HEK293 (cell line): ENCODE results near the gene ZNF10.

ENCODE experiments used
- CTCF ChIA-PET: fragments of 350-600 bp; formaldehyde crosslinking; extraction: SDS; loops from one replicate; lab custom pipeline; 2021; ENCODE audit warnings: antibody characterized with exemption; lab: Yijun Ruan, JAX
- POLR2A ChIA-PET: fragments of 300-600 bp; formaldehyde crosslinking; extraction: SDS; loops from one replicate; lab custom pipeline; 2020; ENCODE audit warnings: antibody characterized with exemption, inconsistent platforms; lab: Yijun Ruan, JAX
- H3K27ac ChIP-seq: fragments of 200-500 bp; sonication (Bioruptor generic); 2 replicates; pipeline ENCODE4 v1.5.1; 2014; ENCODE audit warnings: low read depth, low read length, control low read depth, inconsistent platforms; ENCODE audit errors: extremely low read depth
- H3K36me3 ChIP-seq, 2 experiments: fragments of 200-500 bp in 1 of 2; sonication (Bioruptor generic) in 1 of 2; 1 replicate in 1 of 2; 2 replicates in 1 of 2; pipeline ENCODE4 v1.5.1; 2014 to 2017; ENCODE audit warnings: inconsistent platforms in 2 of 2, low read length in 2 of 2; ENCODE audit not compliant: control insufficient read depth in 2 of 2, insufficient read depth in 1 of 2
- H3K4me1 ChIP-seq: fragments of 200-500 bp; sonication (Bioruptor generic); 2 replicates; pipeline ENCODE4 v1.5.1; 2014; ENCODE audit warnings: mild to moderate bottlenecking, low read length, inconsistent platforms; ENCODE audit not compliant: control insufficient read depth, insufficient read depth
- H3K4me3 ChIP-seq: 2 replicates; pipeline ENCODE4 v1.5.1; 2011; ENCODE audit warnings: low read depth, mild to moderate bottlenecking, control low read depth, low read length, moderate library complexity
- H3K9me3 ChIP-seq: fragments of 200-500 bp; sonication (Bioruptor generic); 2 replicates; pipeline ENCODE4 v1.5.1; 2014; ENCODE audit warnings: low read depth, low read length, inconsistent platforms; ENCODE audit not compliant: control insufficient read depth, insufficient read depth
- KLF10 ChIP-seq: fragments of 450-650 bp; IDR thresholded peaks from 2 replicates; pipeline ENCODE4 v1.5.1; 2018; ENCODE audit warnings: missing biosample characterization, mild to moderate bottlenecking, missing genetic modification characterization
- KLF16 ChIP-seq: fragments of 450-650 bp; formaldehyde crosslinking; IDR thresholded peaks from 2 replicates; pipeline ENCODE4 v1.5.1; 2017; ENCODE audit warnings: missing biosample characterization, missing genetic modification characterization
- OVOL3 ChIP-seq: fragments of 450-650 bp; formaldehyde crosslinking; IDR thresholded peaks from 2 replicates; pipeline ENCODE4 v1.5.1; 2016; ENCODE audit warnings: missing biosample characterization, missing genetic modification characterization
- PRDM4 ChIP-seq: fragments of 450-650 bp; formaldehyde crosslinking; IDR thresholded peaks from 2 replicates; pipeline ENCODE4 v1.5.1; 2017; ENCODE audit warnings: missing biosample characterization, missing genetic modification characterization
- RBAK ChIP-seq: fragments of 450-650 bp; formaldehyde crosslinking; IDR thresholded peaks from 2 replicates; pipeline ENCODE4 v1.5.1; 2016; ENCODE audit warnings: missing biosample characterization, missing genetic modification characterization
- SCRT1 ChIP-seq: fragments of 450-650 bp; formaldehyde crosslinking; IDR thresholded peaks from 2 replicates; pipeline ENCODE4 v1.5.1; 2016; ENCODE audit warnings: missing biosample characterization, missing genetic modification characterization, borderline replicate concordance
- SETDB1 ChIP-seq: IDR thresholded peaks from one replicate; pipeline ENCODE4 v1.6.1; 2017; ENCODE audit warnings: mild to moderate bottlenecking, low read length, moderate library complexity, mixed read lengths; ENCODE audit not compliant: insufficient read length
- TRIM28 ChIP-seq: IDR thresholded peaks from 2 replicates; pipeline ENCODE4 v1.6.1; 2011; ENCODE audit warnings: low read length, control low read depth, borderline replicate concordance
- ZFP37 ChIP-seq: fragments of 450-650 bp; formaldehyde crosslinking; IDR thresholded peaks from 2 replicates; pipeline ENCODE4 v1.5.1; 2016; ENCODE audit warnings: missing biosample characterization, missing genetic modification characterization
- ZIC2 ChIP-seq: fragments of 450-650 bp; formaldehyde crosslinking; IDR thresholded peaks from 2 replicates; pipeline ENCODE4 v1.5.1; 2016; ENCODE audit warnings: missing biosample characterization, missing genetic modification characterization
- ZNF10 ChIP-seq: fragments of 450-650 bp; formaldehyde crosslinking; IDR thresholded peaks from 2 replicates; pipeline ENCODE4 v1.5.1; 2017; ENCODE audit warnings: missing biosample characterization, missing genetic modification characterization
- ZNF138 ChIP-seq: fragments of 450-650 bp; formaldehyde crosslinking; IDR thresholded peaks from 2 replicates; pipeline ENCODE4 v1.5.1; 2016; ENCODE audit warnings: missing biosample characterization, missing genetic modification characterization, borderline replicate concordance
- ZNF184 ChIP-seq: fragments of 450-650 bp; IDR thresholded peaks from 2 replicates; pipeline ENCODE4 v1.5.1; 2018; ENCODE audit warnings: missing biosample characterization, mild to moderate bottlenecking, missing genetic modification characterization
- ZNF2 ChIP-seq: fragments of 450-650 bp; formaldehyde crosslinking; IDR thresholded peaks from 2 replicates; pipeline ENCODE4 v1.5.1; 2016; ENCODE audit warnings: missing biosample characterization, missing genetic modification characterization
- ZNF248 ChIP-seq: fragments of 450-650 bp; formaldehyde crosslinking; IDR thresholded peaks from 2 replicates; pipeline ENCODE4 v1.5.1; 2017; ENCODE audit warnings: missing biosample characterization, missing genetic modification characterization
- ZNF274 ChIP-seq, 2 experiments: fragments of 200-500 bp in 1 of 2; fragments of 450-650 bp in 1 of 2; sonication (Bioruptor generic) in 1 of 2; formaldehyde crosslinking in 1 of 2; IDR thresholded peaks; 2 replicates each; pipeline versions ENCODE4 v1.5.1 to v1.6.1; 2014 to 2016; ENCODE audit warnings: borderline replicate concordance in 1 of 2, inconsistent platforms in 1 of 2, low read length in 1 of 2, missing biosample characterization in 1 of 2, missing genetic modification characterization in 1 of 2
- ZNF280D ChIP-seq: fragments of 450-650 bp; formaldehyde crosslinking; IDR thresholded peaks from 2 replicates; pipeline ENCODE4 v1.5.1; 2016; ENCODE audit warnings: missing biosample characterization, missing genetic modification characterization
- ZNF354C ChIP-seq: fragments of 450-650 bp; formaldehyde crosslinking; IDR thresholded peaks from 2 replicates; pipeline ENCODE4 v1.5.1; 2016; ENCODE audit warnings: missing biosample characterization, missing genetic modification characterization, low read depth, borderline replicate concordance
- ZNF404 ChIP-seq: fragments of 450-650 bp; formaldehyde crosslinking; IDR thresholded peaks from 2 replicates; pipeline ENCODE4 v1.5.1; 2017; ENCODE audit warnings: missing biosample characterization, missing genetic modification characterization
- ZNF521 ChIP-seq: fragments of 450-650 bp; formaldehyde crosslinking; IDR thresholded peaks from 2 replicates; pipeline ENCODE4 v1.5.1; 2017; ENCODE audit warnings: missing biosample characterization, mild to moderate bottlenecking, missing genetic modification characterization
- ZNF529 ChIP-seq: fragments of 450-650 bp; formaldehyde crosslinking; IDR thresholded peaks from 2 replicates; pipeline ENCODE4 v1.5.1; 2017; ENCODE audit warnings: missing genetic modification characterization, missing biosample characterization; ENCODE audit not compliant: insufficient replicate concordance
- ZNF549 ChIP-seq: fragments of 450-650 bp; IDR thresholded peaks from 2 replicates; pipeline ENCODE4 v1.5.1; 2018; ENCODE audit warnings: missing biosample characterization, missing genetic modification characterization, mild to moderate bottlenecking, inconsistent platforms, moderate library complexity
- ZNF626 ChIP-seq: fragments of 450-650 bp; sonication (Bioruptor Pico); formaldehyde crosslinking; IDR thresholded peaks from 2 replicates; pipeline ENCODE4 v1.5.1; 2018; ENCODE audit warnings: missing biosample characterization, missing genetic modification characterization, inconsistent platforms
- ZNF639 ChIP-seq: fragments of 450-650 bp; formaldehyde crosslinking; IDR thresholded peaks from 2 replicates; pipeline ENCODE4 v1.5.1; 2016; ENCODE audit warnings: missing biosample characterization, missing genetic modification characterization
- ZNF76 ChIP-seq: fragments of 450-650 bp; formaldehyde crosslinking; IDR thresholded peaks from 2 replicates; pipeline ENCODE4; 2016; ENCODE audit warnings: low read depth, missing biosample characterization, missing genetic modification characterization, borderline replicate concordance
- ZNF776 ChIP-seq: fragments of 450-650 bp; formaldehyde crosslinking; IDR thresholded peaks from 2 replicates; pipeline ENCODE4 v1.5.0; 2017; ENCODE audit warnings: missing biosample characterization, missing genetic modification characterization, borderline replicate concordance

The ZNF10 gene

GRCh38 chr12:133202493-133203343 lies 72.3 kb downstream of the ZNF10 start (continued):
- TF ChIP-seq ZNF280D (tag by site-specific recombination) = peak; percentile 46; the same call in 1 of the 2 replicates
- no peak for TF ChIP-seq OVOL3 (tag by site-specific recombination)
- 0 out of 2 replicates have a peak, but pooled peaks have one; percentile 62 for TF ChIP-seq TRIM28
- no peak for TF ChIP-seq ZNF529
- TF ChIP-seq KLF10 = no peak
- TF ChIP-seq SETDB1 = peak; percentile 97
- TF ChIP-seq ZNF521 (tag by site-specific recombination) = no peak
- TF ChIP-seq KLF16 (tag by site-specific recombination) = 0 out of 2 replicates have a peak, but pooled peaks have one; percentile 9
- no peak for TF ChIP-seq ZNF10 (tag by site-specific recombination)
- TF ChIP-seq ZNF549 = no peak
- TF ChIP-seq ZNF626 (tag by site-specific recombination) = 0 out of 2 replicates have a peak, but pooled peaks have one; percentile 19

DNA sequence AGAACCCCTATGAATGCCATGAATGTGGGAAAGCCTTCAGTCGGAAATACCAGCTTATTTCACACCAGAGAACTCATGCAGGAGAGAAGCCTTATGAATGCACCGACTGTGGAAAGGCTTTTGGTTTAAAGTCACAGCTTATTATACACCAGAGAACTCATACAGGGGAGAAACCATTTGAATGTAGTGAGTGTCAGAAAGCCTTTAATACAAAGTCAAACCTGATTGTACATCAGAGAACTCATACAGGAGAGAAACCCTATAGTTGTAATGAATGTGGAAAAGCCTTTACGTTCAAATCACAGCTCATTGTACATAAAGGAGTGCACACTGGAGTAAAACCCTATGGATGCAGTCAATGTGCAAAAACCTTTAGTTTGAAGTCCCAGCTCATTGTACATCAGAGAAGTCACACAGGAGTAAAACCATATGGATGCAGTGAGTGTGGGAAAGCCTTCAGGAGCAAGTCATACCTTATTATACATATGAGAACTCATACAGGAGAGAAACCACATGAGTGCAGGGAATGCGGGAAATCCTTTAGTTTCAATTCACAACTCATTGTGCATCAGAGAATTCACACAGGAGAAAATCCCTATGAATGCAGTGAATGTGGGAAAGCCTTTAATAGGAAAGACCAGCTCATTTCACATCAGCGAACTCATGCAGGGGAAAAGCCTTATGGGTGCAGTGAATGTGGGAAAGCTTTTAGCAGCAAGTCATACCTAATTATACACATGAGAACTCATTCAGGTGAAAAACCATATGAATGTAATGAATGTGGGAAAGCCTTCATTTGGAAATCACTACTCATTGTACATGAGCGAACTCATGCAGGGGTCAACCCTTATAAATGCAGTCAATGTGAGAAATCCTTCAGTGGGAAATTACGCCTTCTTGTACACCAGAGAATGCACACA lies 73.2 kb downstream of the ZNF10 start:
- Histone ChIP-seq H3K4me3 (no peak overlapping the region), H3K27ac (no peak overlapping the region), H3K36me3 (peaks cover 0 to 30% of the 10 kb centered on the region in 2 experiments; a peak in 2 of 3 replicates), H3K9me3 (no peaks in the 10 kb centered on the region), H3K4me1 (no peaks in the 10 kb centered on the region)
- POLR2A ChIA-PET = no interaction called here
- CTCF ChIA-PET = interaction anchor here (0.5 kb wide), 1 partner anchor 299 kb away, joined by 3 read pairs; no protein-coding TSS in a partner anchor
- TF ChIP-seq ZNF639 (tag by site-specific recombination) (no peak), ZIC2 (tag by site-specific recombination) (no peak), ZNF76 (tag by site-specific recombination) (no peak), ZNF248 (tag by site-specific recombination) (no peak), KLF16 (tag by site-specific recombination) (0 out of 2 replicates have a peak, but pooled peaks have one; percentile 5), ZNF184 (tag by site-specific recombination) (no peak), RBAK (tag by site-specific recombination) (no peak), PRDM4 (tag by site-specific recombination) (no peak), ZNF354C (tag by site-specific recombination) (no peak), ZNF138 (tag by site-specific recombination) (no peak), TRIM28 (0 out of 2 replicates have a peak, but pooled peaks have one; percentile 81), ZNF274 (IDR thresholded peaks at IDR 0.05; ENCODE audit: low read length) (no peak; the same call in none of the 2 replicates), ZNF274 (tag by site-specific recombination; IDR thresholded peaks at IDR 0.05; ENCODE audit: borderline replicate concordance) (peak; percentile 91), SCRT1 (tag by site-specific recombination) (no peak), ZFP37 (tag by site-specific recombination) (no peak), ZNF404 (no peak), ZNF2 (no peak), ZNF776 (tag by site-specific recombination) (no peak)
